ENCODE data around the gene PEX5.

- TF ChIP-seq CTCF (conservative IDR thresholded peaks at IDR 0.05; ENCODE audit: low read length) (no peak), EZH2phosphoT487 (IDR thresholded peaks at IDR 0.05; ENCODE audit: borderline replicate concordance, low read depth, low read length) (no peak)
Measured at GRCh38 chr12:7189398-7190267, at the start of gene PEX5.

Measured in OCI-LY7 (cell line).